ENCODE data around the gene BOD1.

The BOD1 gene

GRCh38 chr5:173578947-173579615 is 37.4 kb downstream of the BOD1 start:
- no peak overlapping the region for H3K4me3 ChIP-seq (ENCODE audit: low read depth, low read length)

- H3K4me3 ChIP-seq (ENCODE audit: low read depth, low read length), result no peak overlapping the region
Measured at GRCh38 chr5:173577817-173578216, 38.6 kb downstream of the BOD1 start.

- no peak overlapping the region for H3K4me3 ChIP-seq (ENCODE audit: low read depth, low read length)
Measured at GRCh38 chr5:173577166-173577565, 39.3 kb downstream of the BOD1 start.

GRCh38 chr5:173575985-173576384 is 40.5 kb downstream of the BOD1 start:
- no peak overlapping the region for H3K4me3 ChIP-seq (ENCODE audit: low read depth, low read length)

- no peak overlapping the region for H3K4me3 ChIP-seq (ENCODE audit: low read depth, low read length)
Measured at GRCh38 chr5:173574983-173575382, 41.5 kb downstream of the BOD1 start.

- H3K4me3 ChIP-seq (ENCODE audit: low read depth, low read length), result no peak overlapping the region
Measured at GRCh38 chr5:173573126-173573960, 43.1 kb downstream of the BOD1 start.

GRCh38 chr5:173572431-173573125 is 43.9 kb downstream of the BOD1 start:
- no peak overlapping the region for H3K4me3 ChIP-seq (ENCODE audit: low read depth, low read length)

GRCh38 chr5:173570321-173571090 is 45.9 kb downstream of the BOD1 start:
- H3K4me3 ChIP-seq (ENCODE audit: low read depth, low read length), result no peak overlapping the region

- H3K4me3 ChIP-seq (ENCODE audit: low read depth, low read length), result no peak overlapping the region
Measured at GRCh38 chr5:173568703-173569102, 47.7 kb downstream of the BOD1 start.

GRCh38 chr5:173568128-173568527 is 48.3 kb downstream of the BOD1 start:
- no peak overlapping the region for H3K4me3 ChIP-seq (ENCODE audit: low read depth, low read length)

- H3K4me3 ChIP-seq (ENCODE audit: low read depth, low read length), result no peak overlapping the region
Measured at GRCh38 chr5:173567548-173567947, 48.9 kb downstream of the BOD1 start.

GRCh38 chr5:173565491-173566072 is 50.9 kb downstream of the BOD1 start:
- H3K4me3 ChIP-seq (ENCODE audit: low read depth, low read length), result no peak overlapping the region

- H3K4me3 ChIP-seq (ENCODE audit: low read depth, low read length), result no peak overlapping the region
Measured at GRCh38 chr5:173564106-173564505, 52.3 kb downstream of the BOD1 start.

- no peak overlapping the region for H3K4me3 ChIP-seq (ENCODE audit: low read depth, low read length)
Measured at GRCh38 chr5:173563246-173563645, 53.2 kb downstream of the BOD1 start.

GRCh38 chr5:173562451-173562850 is 54.0 kb downstream of the BOD1 start:
- H3K4me3 ChIP-seq (ENCODE audit: low read depth, low read length), result no peak overlapping the region
